GM21717 (cell line): ENCODE data around the gene COL18A1.
"Not testable (repeated sequence)": the region's sequence is repeated elsewhere in the genome, so short reads cannot be mapped to it uniquely, and the experiment has no call there.

Experiments
- ATAC-seq: cut with Tn5 transposase; IDR thresholded peaks from one replicate; pipeline ENCODE4 v1.9.1; 2021; ENCODE audit warnings: mild to moderate bottlenecking, moderate library complexity; ENCODE audit not compliant: unreplicated experiment

COL18A1 gene

GRCh38 chr21:45404730-45405270 is at the start of gene COL18A1:
COL18A1 (plus strand) TSS chr21:45405165; CDS start chr21:45405231, 66 bp downstream.
- no peak for ATAC-seq

- ATAC-seq: no peak
Observed at GRCh38 chr21:45355573-45355972, 49.4 kb upstream of the COL18A1 start.

- ATAC-seq: no peak
Observed at GRCh38 chr21:45356251-45356650, 48.7 kb upstream of the COL18A1 start.

- ATAC-seq: no peak
Observed at GRCh38 chr21:45356653-45357435, 48.1 kb upstream of the COL18A1 start.

GRCh38 chr21:45357436-45358260 is 47.3 kb upstream of the COL18A1 start:
- ATAC-seq: no peak

- no peak for ATAC-seq
Observed at GRCh38 chr21:45358261-45358670, 46.7 kb upstream of the COL18A1 start.

- ATAC-seq: no peak
Observed at GRCh38 chr21:45358711-45359310, 46.2 kb upstream of the COL18A1 start.

- no peak for ATAC-seq
Observed at GRCh38 chr21:45359451-45360217, 45.3 kb upstream of the COL18A1 start.

- no peak for ATAC-seq
Observed at GRCh38 chr21:45361033-45361997, 43.6 kb upstream of the COL18A1 start.

GRCh38 chr21:45362077-45362747 is 42.8 kb upstream of the COL18A1 start:
- no peak for ATAC-seq

GRCh38 chr21:45362748-45363145 is 42.2 kb upstream of the COL18A1 start:
- ATAC-seq: no peak

- ATAC-seq: not testable (repeated sequence)
Observed at GRCh38 chr21:45363272-45363671, 41.7 kb upstream of the COL18A1 start.

GRCh38 chr21:45363921-45364467 is 41.0 kb upstream of the COL18A1 start:
- ATAC-seq: no peak

GRCh38 chr21:45364468-45365185 is 40.3 kb upstream of the COL18A1 start:
- ATAC-seq: no peak

- ATAC-seq: no peak
Observed at GRCh38 chr21:45365186-45365607, 39.8 kb upstream of the COL18A1 start.

GRCh38 chr21:45365608-45366241 is 39.2 kb upstream of the COL18A1 start:
- ATAC-seq: no peak

GRCh38 chr21:45366476-45366875 is 38.5 kb upstream of the COL18A1 start:
- ATAC-seq: no peak
